K562 (cell line): ENCODE results near the gene REEP6. TPM values are rescaled to one million over a fixed set of nuclear protein-coding genes. Genes with fewer than 3 reads are reported as not detected.

Experiments used
- ARID1B ChIP-seq: fragments of 450-650 bp; IDR thresholded peaks from 2 replicates; pipeline ENCODE4 v1.6.1; 2016; ENCODE audit warnings: antibody characterized with exemption, mild to moderate bottlenecking, inconsistent platforms
- DACH1 ChIP-seq: fragments of 450-650 bp; IDR thresholded peaks from 2 replicates; pipeline ENCODE4 v1.6.1; 2018; ENCODE audit not compliant: partially characterized antibody
- E2F3 ChIP-seq: fragments of 250-450 bp; sonication (Bioruptor Pico); IDR thresholded peaks from 2 replicates; pipeline ENCODE4 v1.4.0; 2020; ENCODE audit warnings: mild to moderate bottlenecking
- E2F8 ChIP-seq: fragments of 450-650 bp; IDR thresholded peaks from 2 replicates; pipeline ENCODE4 v1.7.1; 2018; ENCODE audit warnings: mild to moderate bottlenecking, low read depth; ENCODE audit not compliant: partially characterized antibody
- EGR1 ChIP-seq: fragments of 450-650 bp; conservative IDR thresholded peaks from 2 replicates; pipeline ENCODE4 v1.6.1; 2017; ENCODE audit warnings: mild to moderate bottlenecking
- ETV1 ChIP-seq: fragments of 450-650 bp; conservative IDR thresholded peaks from 2 replicates; pipeline ENCODE4 v1.6.1; 2016; ENCODE audit warnings: missing genetic modification characterization, control low read depth, low read depth, missing compliant biosample characterization
- KDM1A ChIP-seq, 2 experiments: fragments of 450-650 bp; IDR thresholded peaks; 2 replicates each; pipeline ENCODE4 v1.6.1; 2016; ENCODE audit warnings: mild to moderate bottlenecking in 2 of 2
- NFE2 ChIP-seq: IDR thresholded peaks from 2 replicates; pipeline ENCODE4 v1.6.1; 2014; ENCODE audit warnings: antibody characterized with exemption, low read depth
- RAD51 ChIP-seq: fragments of 450-650 bp; IDR thresholded peaks from 2 replicates; pipeline ENCODE4 v1.7.1; 2016; ENCODE audit warnings: low read depth, mild to moderate bottlenecking, borderline replicate concordance
- RCOR1 ChIP-seq, 2 experiments: IDR thresholded peaks; 2 replicates each; pipeline ENCODE4 v1.6.1; 2012; ENCODE audit warnings: low read depth in 2 of 2, low read length in 2 of 2, borderline replicate concordance in 1 of 2, improper control_type of control experiment in 1 of 2
- ZNF121 ChIP-seq: sonication (generic); formaldehyde crosslinking; conservative IDR thresholded peaks from 2 replicates; pipeline ENCODE4 v1.8.0; 2022; ENCODE audit warnings: missing genetic modification reagents
- ZNF253 ChIP-seq: fragments of 250-450 bp; sonication (Bioruptor Pico); conservative IDR thresholded peaks from 2 replicates; pipeline ENCODE4 v1.6.1; 2021; ENCODE audit warnings: mild to moderate bottlenecking
- ZNF263 ChIP-seq: sonication (generic); formaldehyde crosslinking; IDR thresholded peaks from 2 replicates; pipeline ENCODE4 v1.8.0; 2022; ENCODE audit warnings: mild to moderate bottlenecking, missing genetic modification reagents, borderline replicate concordance
- ZNF696 ChIP-seq: fragments of 250-450 bp; sonication (Bioruptor Pico); conservative IDR thresholded peaks from 2 replicates; pipeline ENCODE4 v1.4.0; 2020; ENCODE audit warnings: mild to moderate bottlenecking, moderate library complexity
- polyA plus RNA-seq, 8 experiments: library from polyadenylated mRNA; depleted of rRNA in 4 of 8; stranded (reverse) in 5 of 8; unstranded in 3 of 8; fragments of >200 nt; fragmentation: Nextera tagmentation in 2 of 8; fragmentation: Illumina TruSeq in 1 of 8; extraction: Ambion mirVana in 2 of 8; extraction: Trizol in 1 of 8; gene quantifications; 2 replicates each; pipeline versions ENCODE4 v1.2.1 to v1.2.3, GENCODE V29; 2011 to 2014; ENCODE audit warnings: inconsistent platforms in 1 of 8, missing spikeins in 1 of 8
- total RNA-seq, 7 experiments: library from RNA; depleted of rRNA in 6 of 7; stranded (reverse); fragments of >200 nt in 6 of 7; fragmentation: Illumina TruSeq in 2 of 7; extraction: Trizol in 2 of 7; gene quantifications; 2 replicates each; pipeline versions ENCODE4 v1.2.1 to v1.2.3, GENCODE V29; 2011 to 2021; ENCODE audit warnings: low replicate concordance in 1 of 7
- TF ChIP-seq, protein P1 (sequence below), 2 experiments: fragments of 450-650 bp; IDR thresholded peaks; 2 replicates each; pipeline ENCODE4 v1.6.1; 2018; ENCODE audit warnings: mild to moderate bottlenecking in 2 of 2, low read depth in 1 of 2; ENCODE audit not compliant: partially characterized antibody in 2 of 2
- TF ChIP-seq, protein P2 (sequence below): IDR thresholded peaks from 2 replicates; pipeline ENCODE4 v1.6.1; 2014; ENCODE audit warnings: antibody characterized with exemption
- TF ChIP-seq, protein P3 (sequence below): sonication (generic); formaldehyde crosslinking; IDR thresholded peaks from 2 replicates; pipeline ENCODE4 v1.8.0; 2022; ENCODE audit warnings: mild to moderate bottlenecking, missing genetic modification reagents

REEP6 gene
- total and polyA plus RNA-seq, 9 of the 15 experiments (the other 6 are each of a cell fraction or from before 2014, with no cell fraction given) = 1.2 to 64.2 (median 12.7) TPM

DNA sequence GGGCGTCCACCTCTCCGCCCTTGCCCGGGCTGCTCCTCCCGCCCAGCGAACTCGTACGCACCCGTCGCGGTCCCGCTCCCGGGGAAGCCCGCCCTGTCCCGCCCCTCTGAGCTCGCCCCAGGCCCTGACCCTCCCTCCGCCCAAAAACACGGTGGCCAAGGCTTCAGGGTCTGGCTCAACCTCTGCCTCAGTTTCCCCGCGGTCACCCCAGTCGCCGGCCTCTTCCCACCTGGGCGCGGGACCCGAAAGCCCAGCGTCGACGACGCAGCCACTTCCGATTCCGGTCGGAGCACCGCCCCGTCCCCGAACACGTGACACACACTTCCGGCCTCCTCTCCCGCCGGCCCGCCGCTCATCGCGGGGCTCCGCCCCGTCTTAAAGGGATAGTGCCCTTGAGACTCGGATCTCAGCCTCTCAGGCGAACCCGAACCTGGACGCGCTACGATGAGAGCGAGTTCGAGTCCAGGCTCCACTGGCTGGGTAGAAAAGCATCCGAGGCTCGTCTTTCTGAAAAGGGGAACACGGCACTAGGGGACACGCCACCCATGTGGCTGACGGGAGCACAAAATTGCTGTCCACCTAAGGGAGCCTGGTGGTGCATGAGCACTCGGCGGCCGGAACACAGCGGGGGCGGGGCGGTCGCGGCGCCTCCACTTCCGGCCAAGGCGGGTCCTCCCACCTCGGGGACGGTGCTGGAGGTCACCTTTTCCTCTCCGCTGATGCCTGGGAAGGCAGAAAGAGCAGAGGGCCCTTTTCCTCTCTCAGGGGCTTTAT, 11.9 kb upstream of the REEP6 start, which contains the start of gene C19orf25 (continued):
- TF ChIP-seq, protein P1, sequence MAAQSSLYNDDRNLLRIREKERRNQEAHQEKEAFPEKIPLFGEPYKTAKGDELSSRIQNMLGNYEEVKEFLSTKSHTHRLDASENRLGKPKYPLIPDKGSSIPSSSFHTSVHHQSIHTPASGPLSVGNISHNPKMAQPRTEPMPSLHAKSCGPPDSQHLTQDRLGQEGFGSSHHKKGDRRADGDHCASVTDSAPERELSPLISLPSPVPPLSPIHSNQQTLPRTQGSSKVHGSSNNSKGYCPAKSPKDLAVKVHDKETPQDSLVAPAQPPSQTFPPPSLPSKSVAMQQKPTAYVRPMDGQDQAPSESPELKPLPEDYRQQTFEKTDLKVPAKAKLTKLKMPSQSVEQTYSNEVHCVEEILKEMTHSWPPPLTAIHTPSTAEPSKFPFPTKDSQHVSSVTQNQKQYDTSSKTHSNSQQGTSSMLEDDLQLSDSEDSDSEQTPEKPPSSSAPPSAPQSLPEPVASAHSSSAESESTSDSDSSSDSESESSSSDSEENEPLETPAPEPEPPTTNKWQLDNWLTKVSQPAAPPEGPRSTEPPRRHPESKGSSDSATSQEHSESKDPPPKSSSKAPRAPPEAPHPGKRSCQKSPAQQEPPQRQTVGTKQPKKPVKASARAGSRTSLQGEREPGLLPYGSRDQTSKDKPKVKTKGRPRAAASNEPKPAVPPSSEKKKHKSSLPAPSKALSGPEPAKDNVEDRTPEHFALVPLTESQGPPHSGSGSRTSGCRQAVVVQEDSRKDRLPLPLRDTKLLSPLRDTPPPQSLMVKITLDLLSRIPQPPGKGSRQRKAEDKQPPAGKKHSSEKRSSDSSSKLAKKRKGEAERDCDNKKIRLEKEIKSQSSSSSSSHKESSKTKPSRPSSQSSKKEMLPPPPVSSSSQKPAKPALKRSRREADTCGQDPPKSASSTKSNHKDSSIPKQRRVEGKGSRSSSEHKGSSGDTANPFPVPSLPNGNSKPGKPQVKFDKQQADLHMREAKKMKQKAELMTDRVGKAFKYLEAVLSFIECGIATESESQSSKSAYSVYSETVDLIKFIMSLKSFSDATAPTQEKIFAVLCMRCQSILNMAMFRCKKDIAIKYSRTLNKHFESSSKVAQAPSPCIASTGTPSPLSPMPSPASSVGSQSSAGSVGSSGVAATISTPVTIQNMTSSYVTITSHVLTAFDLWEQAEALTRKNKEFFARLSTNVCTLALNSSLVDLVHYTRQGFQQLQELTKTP (IDR thresholded peaks at IDR 0.05; ENCODE audit: low read depth in 1 of 2, partially characterized antibody in 2 of 2) = peak in 1 of 2 experiments; percentile 32
- peak; percentile 88 for TF ChIP-seq ZNF263 (CRISPR knock-in tag)
- TF ChIP-seq E2F8 = peak; percentile 95
- TF ChIP-seq, protein P2, sequence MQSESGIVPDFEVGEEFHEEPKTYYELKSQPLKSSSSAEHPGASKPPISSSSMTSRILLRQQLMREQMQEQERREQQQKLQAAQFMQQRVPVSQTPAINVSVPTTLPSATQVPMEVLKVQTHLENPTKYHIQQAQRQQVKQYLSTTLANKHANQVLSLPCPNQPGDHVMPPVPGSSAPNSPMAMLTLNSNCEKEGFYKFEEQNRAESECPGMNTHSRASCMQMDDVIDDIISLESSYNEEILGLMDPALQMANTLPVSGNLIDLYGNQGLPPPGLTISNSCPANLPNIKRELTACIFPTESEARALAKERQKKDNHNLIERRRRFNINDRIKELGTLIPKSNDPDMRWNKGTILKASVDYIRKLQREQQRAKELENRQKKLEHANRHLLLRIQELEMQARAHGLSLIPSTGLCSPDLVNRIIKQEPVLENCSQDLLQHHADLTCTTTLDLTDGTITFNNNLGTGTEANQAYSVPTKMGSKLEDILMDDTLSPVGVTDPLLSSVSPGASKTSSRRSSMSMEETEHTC = peak; percentile 71
- TF ChIP-seq ARID1B = peak; percentile 59; the same call in 1 of the 2 replicates
- peak in 1 of 2 experiments; percentile 63; a peak in 1 of 4 replicates for TF ChIP-seq KDM1A (IDR thresholded peaks at IDR 0.05)
- peak; percentile 99 for TF ChIP-seq ETV1
- no peak for TF ChIP-seq ZNF696 (CRISPR knock-in tag)
- TF ChIP-seq NFE2 = no peak
- TF ChIP-seq ZNF253 (CRISPR knock-in tag) = no peak
- TF ChIP-seq, protein P3, sequence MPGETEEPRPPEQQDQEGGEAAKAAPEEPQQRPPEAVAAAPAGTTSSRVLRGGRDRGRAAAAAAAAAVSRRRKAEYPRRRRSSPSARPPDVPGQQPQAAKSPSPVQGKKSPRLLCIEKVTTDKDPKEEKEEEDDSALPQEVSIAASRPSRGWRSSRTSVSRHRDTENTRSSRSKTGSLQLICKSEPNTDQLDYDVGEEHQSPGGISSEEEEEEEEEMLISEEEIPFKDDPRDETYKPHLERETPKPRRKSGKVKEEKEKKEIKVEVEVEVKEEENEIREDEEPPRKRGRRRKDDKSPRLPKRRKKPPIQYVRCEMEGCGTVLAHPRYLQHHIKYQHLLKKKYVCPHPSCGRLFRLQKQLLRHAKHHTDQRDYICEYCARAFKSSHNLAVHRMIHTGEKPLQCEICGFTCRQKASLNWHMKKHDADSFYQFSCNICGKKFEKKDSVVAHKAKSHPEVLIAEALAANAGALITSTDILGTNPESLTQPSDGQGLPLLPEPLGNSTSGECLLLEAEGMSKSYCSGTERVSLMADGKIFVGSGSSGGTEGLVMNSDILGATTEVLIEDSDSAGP = peak; percentile 100
- TF ChIP-seq RCOR1 (IDR thresholded peaks at IDR 0.05; ENCODE audit: borderline replicate concordance in 1 of 2, low read depth in 2 of 2, low read length in 2 of 2) = peak in 1 of 2 experiments; percentile 77; a peak in 2 of 4 replicates
- 0 out of 2 replicates have a peak, but pooled peaks have one; percentile 12 for TF ChIP-seq E2F3 (CRISPR knock-in tag)
- TF ChIP-seq DACH1 = no peak
- peak; percentile 96 for TF ChIP-seq EGR1
- TF ChIP-seq RAD51 = peak; percentile 98
- 0 out of 2 replicates have a peak, but pooled peaks have one; percentile 39 for TF ChIP-seq ZNF121
